CD4-positive, alpha-beta T cell treated with Interleukin-17A for 4 hours (primary cell): ENCODE measurements around the gene SMG7.

ENCODE experiments used
- DNase-seq: peaks from one replicate; pipeline ENCODE4 v3.0.0-alpha.2; 2020; ENCODE audit warnings: mixed read lengths

The SMG7 gene

DNA sequence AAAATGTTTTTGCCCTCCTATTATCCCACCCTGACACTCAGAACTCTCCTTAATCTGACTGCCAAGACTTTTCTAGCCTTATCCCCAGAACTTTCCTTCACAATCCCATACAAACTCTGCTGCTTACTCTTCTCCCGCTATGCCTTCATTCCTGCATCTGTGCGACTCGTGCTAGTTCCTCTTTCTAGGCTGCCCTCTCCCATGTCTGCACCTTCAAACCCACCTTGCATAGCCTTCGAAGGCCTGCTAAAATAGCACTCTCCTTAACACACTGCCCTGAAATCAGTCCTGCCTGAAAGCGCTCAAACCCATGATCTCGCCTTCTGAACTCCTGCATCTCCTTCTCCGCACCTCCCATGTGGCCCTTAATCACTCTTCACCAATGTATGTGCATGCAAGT is 120.4 kb downstream of the SMG7 start:
- DNase-seq = no peak

DNA sequence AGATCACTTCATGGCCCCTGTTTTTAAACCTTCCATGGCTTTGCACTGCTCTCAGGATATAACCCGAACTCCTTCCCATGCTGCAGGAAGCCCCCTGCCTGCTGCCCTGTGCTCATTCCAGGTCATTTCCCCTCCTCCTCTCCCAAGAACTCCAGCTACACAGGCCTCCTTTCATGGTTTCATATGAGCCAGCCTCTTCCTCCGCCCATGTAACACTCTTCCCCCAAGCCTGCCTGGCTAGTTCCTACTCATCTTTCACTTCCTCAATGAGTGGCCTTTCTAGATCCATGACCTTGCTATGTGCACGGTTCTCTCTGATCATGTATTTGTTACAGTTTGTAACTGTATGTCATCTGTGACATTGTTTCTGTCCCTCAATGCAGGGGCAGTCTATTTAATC is 121.1 kb downstream of the SMG7 start:
- no peak for DNase-seq

DNA sequence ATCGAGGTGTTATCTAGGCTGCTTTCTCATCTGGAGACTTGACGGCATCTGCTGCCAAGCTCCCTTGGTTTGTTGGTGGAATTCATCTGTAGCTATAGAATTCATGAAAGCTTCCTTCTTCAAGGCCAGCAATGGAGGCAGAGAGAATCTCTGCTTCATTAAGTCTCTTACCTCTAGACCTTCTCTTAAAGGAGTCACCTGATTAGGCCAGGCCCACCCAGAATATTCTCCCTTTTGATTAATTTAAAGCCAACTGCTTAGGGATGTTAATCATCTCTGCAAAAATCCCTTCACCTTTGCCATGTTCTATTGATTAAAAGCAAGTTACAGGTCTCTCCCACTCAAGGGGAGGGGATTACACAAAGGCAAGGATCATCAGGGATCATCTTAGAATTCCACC is 123.2 kb downstream of the SMG7 start:
- DNase-seq = no peak

DNA sequence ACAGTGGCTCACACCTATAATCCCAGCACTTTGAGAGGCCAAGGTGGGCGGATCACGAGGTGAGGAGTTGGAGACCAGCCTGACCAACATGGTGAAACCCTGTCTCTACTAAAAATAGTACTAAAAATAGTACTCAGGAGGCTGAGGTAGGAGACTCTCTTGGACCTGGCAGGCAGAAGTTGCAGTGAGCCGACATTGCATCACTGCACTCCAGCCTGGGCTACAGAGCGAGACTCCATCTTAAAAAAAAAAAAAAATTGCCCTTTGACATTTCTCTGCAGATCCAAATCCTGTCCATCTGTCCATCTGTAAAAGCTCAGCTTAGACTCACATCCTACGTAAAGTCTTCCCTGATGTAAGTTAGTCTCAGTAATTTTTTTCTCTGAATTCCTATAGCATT is 124.2 kb downstream of the SMG7 start:
- DNase-seq = no peak

DNA sequence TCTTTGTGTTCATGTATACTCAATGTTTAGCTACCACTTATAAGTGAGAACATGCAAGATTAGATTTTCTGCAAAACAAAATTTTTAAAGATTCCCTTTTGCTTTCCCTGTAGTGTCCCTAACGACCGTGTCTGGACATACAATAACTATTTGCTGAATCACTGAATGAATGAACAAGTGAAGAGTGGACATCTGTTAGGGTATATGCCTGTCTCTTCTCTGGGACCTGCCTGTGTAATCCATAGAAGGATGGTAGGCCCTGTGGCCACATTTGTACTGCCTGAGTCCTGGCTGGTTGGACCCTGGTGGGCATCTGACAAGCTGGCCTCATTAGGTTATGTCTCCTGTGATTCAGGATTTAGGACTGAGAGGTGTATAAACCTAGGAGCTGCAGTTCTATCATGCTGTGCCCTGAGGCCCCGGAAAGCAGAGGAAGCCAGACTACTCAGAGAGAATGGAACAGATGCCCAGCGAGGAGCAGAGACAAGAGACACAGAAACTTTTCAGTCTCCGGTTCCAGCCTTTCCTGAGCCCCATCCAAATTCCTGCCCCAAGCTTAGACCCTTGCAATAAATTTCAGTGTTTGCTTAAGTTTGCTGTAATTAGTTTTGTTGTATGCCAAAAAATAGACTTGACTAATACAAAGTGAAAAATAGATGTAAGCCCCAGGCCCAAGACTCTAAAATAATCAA is 125.5 kb downstream of the SMG7 start:
- DNase-seq = no peak

DNA sequence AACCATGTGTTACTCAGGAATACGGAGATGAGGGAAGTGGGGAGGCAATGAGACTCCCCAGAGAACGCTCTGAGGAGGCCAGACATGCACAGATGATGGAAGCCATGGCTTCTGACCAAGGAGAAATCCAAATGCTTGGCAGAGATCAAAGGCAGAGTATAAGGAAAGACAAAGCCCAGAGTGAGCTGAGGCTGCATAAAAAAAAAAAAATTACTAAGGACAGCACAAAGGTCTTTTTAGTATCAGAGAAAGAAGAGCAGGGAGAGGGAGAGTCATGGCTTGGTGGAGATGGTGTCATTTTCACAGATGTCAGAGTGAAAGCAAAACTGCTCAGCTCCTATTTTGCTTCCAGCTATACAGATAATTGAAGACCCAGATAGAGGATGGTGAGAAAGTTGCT is 126.1 kb downstream of the SMG7 start:
- no peak for DNase-seq

DNA sequence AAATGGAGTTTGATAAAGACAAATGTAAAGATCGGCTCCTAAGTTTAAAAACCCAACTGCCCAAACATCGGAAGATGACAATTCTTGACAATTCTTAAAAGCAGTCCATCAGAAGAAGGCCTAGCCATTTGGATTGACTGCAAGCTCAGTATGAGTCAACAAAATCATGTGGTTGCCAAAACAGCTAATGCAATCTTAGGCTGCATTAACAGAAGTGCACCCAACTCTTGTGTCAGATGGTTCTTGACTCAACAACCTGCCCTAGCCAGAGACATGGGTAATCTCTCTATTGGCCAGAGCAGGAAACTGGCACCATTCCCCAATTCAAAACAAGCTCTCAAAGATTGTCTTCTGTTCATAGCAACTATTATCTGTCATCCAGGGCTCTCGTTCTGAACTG is 127.8 kb downstream of the SMG7 start:
- DNase-seq = no peak

DNA sequence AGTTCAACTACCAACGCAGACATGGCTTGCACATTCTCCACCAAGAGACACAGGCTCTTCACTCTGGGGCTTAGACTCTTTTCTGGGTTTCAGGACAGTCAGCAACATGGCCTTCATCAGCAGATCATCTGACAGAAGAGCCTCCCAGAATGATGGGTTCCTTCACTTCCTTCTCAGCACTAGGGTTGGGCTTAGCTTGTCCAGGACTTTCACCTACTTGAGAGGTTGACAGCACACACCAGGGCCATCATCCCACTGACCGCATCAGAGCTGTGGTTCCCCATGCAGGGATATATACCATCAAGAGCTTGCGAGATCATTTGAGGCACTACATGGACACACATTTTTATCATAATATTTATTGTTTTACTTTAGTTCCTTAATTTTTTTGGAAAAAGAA is 128.3 kb downstream of the SMG7 start:
- no peak for DNase-seq

DNA sequence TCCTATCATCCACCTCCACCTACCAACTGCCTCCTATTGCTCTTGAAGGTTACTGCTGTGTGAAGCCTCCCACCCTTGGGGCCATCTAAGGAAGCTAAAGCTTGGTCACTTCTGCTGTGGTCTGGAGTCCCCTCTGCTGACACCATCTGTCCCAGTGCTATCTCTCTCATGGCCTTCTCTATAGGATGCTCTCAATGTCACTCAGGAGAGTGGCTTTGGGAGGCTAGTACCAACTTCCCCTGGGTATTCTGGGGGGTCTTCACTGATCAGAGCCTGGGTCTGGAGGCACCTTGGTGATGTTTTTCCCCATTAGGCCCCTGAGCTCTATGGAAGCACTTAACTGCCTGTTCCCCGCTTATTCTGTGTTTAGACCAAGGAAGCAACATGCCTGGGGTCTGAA is 130.2 kb downstream of the SMG7 start:
- DNase-seq = no peak
